H9 (cell line): ENCODE measurements around the gene MGAT5. TPM values are rescaled to one million over a fixed set of nuclear protein-coding genes. Genes with fewer than 3 reads are reported as not detected.

Experiments used
- DNase-seq: peaks from one replicate; pipeline ENCODE4 v3.0.0-alpha.2; 2017
- H2AFZ ChIP-seq: one replicate; pipeline ENCODE4 v1.6.1; 2013; ENCODE audit warnings: mild to moderate bottlenecking, low read length, control low read depth, moderate library complexity
- H2AK5ac ChIP-seq: 2 replicates; pipeline ENCODE4 v1.6.1; 2013; ENCODE audit warnings: low read length, control low read depth, mixed read lengths; ENCODE audit not compliant: insufficient read length
- H2BK120ac ChIP-seq: one replicate; pipeline ENCODE4 v1.6.1; 2013; ENCODE audit warnings: low read depth, mild to moderate bottlenecking, low read length, control low read depth, inconsistent platforms; ENCODE audit not compliant: poor library complexity, severe bottlenecking
- H2BK12ac ChIP-seq: 2 replicates; pipeline ENCODE4 v1.6.1; 2013; ENCODE audit warnings: low read length, control low read depth, mixed read lengths, low read depth; ENCODE audit not compliant: insufficient read length
- H2BK15ac ChIP-seq: 2 replicates; pipeline ENCODE4 v1.6.1; 2013; ENCODE audit warnings: low read depth, low read length, control low read depth
- H2BK20ac ChIP-seq: one replicate; pipeline ENCODE4 v1.6.1; 2013; ENCODE audit warnings: low read depth, mild to moderate bottlenecking, low read length, control low read depth, inconsistent platforms; ENCODE audit not compliant: poor library complexity, severe bottlenecking
- H2BK5ac ChIP-seq: 2 replicates; pipeline ENCODE4 v1.6.1; 2013; ENCODE audit warnings: low read length, control low read depth, mixed read lengths; ENCODE audit not compliant: insufficient read length
- H3K14ac ChIP-seq: 2 replicates; pipeline ENCODE4 v1.6.1; 2013; ENCODE audit warnings: low read length, control low read depth; ENCODE audit not compliant: insufficient read depth
- H3K18ac ChIP-seq: 2 replicates; pipeline ENCODE4 v1.6.1; 2013; ENCODE audit warnings: low read depth, mild to moderate bottlenecking, mixed read lengths, low read length, control low read depth; ENCODE audit not compliant: insufficient read length
- H3K23ac ChIP-seq: 2 replicates; pipeline ENCODE4 v1.6.1; 2013; ENCODE audit warnings: low read length, control low read depth, mixed read lengths, low read depth; ENCODE audit not compliant: insufficient read length
- H3K23me2 ChIP-seq: 2 replicates; pipeline ENCODE4 v1.6.1; 2013; ENCODE audit warnings: low read depth, mild to moderate bottlenecking, mixed read lengths, low read length, control low read depth; ENCODE audit not compliant: insufficient read length, poor library complexity, severe bottlenecking
- H3K27ac ChIP-seq: 2 replicates; pipeline ENCODE4 v1.5.1; 2013; ENCODE audit warnings: low read length, control low read depth, mixed read lengths, low read depth; ENCODE audit not compliant: insufficient read length
- H3K27me3 ChIP-seq: 2 replicates; pipeline ENCODE4 v1.6.1; 2013; ENCODE audit warnings: low read length, control low read depth, inconsistent platforms; ENCODE audit not compliant: insufficient read depth
- H3K4ac ChIP-seq: 2 replicates; pipeline ENCODE4 v1.6.1; 2013; ENCODE audit warnings: low read depth, mild to moderate bottlenecking, control low read depth, inconsistent platforms, low read length, moderate library complexity
- H3K4me1 ChIP-seq: 2 replicates; pipeline ENCODE4 v1.6.1; 2013; ENCODE audit warnings: low read length, control low read depth, inconsistent platforms; ENCODE audit not compliant: insufficient read depth
- H3K4me2 ChIP-seq: 2 replicates; pipeline ENCODE4 v1.6.1; 2013; ENCODE audit warnings: low read length, control low read depth, mixed read lengths; ENCODE audit not compliant: insufficient read length, insufficient read depth
- H3K56ac ChIP-seq: 2 replicates; pipeline ENCODE4 v1.6.1; 2013; ENCODE audit warnings: low read depth, mild to moderate bottlenecking, mixed read lengths, low read length, control low read depth; ENCODE audit not compliant: insufficient read length
- H3K79me1 ChIP-seq: 2 replicates; pipeline ENCODE4 v1.6.1; 2013; ENCODE audit warnings: low read depth, mild to moderate bottlenecking, moderate library complexity, low read length, control low read depth, inconsistent platforms; ENCODE audit not compliant: insufficient read depth, poor library complexity, severe bottlenecking
- H3K79me2 ChIP-seq: 2 replicates; pipeline ENCODE4 v1.6.1; 2013; ENCODE audit warnings: low read length, control low read depth, inconsistent platforms; ENCODE audit not compliant: insufficient read depth
- H3K9ac ChIP-seq: 2 replicates; pipeline ENCODE4 v1.6.1; 2013; ENCODE audit warnings: low read length, control low read depth, mixed read lengths; ENCODE audit not compliant: insufficient read length; ENCODE audit errors: extremely low read depth
- H3K9me3 ChIP-seq: one replicate; pipeline ENCODE4 v1.6.1; 2013; ENCODE audit warnings: low read depth, low read length, inconsistent platforms; ENCODE audit not compliant: control insufficient read depth
- H3T11ph ChIP-seq: one replicate; pipeline ENCODE4 v1.6.1; 2013; ENCODE audit warnings: mild to moderate bottlenecking, low read length, control low read depth, inconsistent platforms
- H4K20me1 ChIP-seq: one replicate; pipeline ENCODE4 v1.6.1; 2013; ENCODE audit not compliant: control insufficient read depth, insufficient read length, insufficient read depth
- H4K5ac ChIP-seq: 2 replicates; pipeline ENCODE4 v1.6.1; 2013; ENCODE audit warnings: low read depth, mild to moderate bottlenecking, mixed read lengths, low read length, control low read depth; ENCODE audit not compliant: insufficient read length
- H4K8ac ChIP-seq: replicated peaks from 2 replicates; pipeline ENCODE4 v1.6.1; 2013; ENCODE audit warnings: low read length, control low read depth, mixed read lengths, low read depth; ENCODE audit not compliant: insufficient read length
- H4K91ac ChIP-seq: 2 replicates; pipeline ENCODE4 v1.6.1; 2013; ENCODE audit warnings: low read depth, mild to moderate bottlenecking, moderate library complexity, mixed read lengths, low read length, control low read depth; ENCODE audit not compliant: insufficient read length
- H3K27ac Mint-ChIP-seq, 3 experiments: 2 replicates in 2 of 3; 3 replicates in 1 of 3; pipeline ENCODE4 v1.8.0; 2020 to 2021; ENCODE audit warnings: mixed read lengths in 3 of 3, mild to moderate bottlenecking in 1 of 3, moderate library complexity in 1 of 3
- H3K27me3 Mint-ChIP-seq: 2 replicates; pipeline ENCODE4 v1.8.0; 2021; ENCODE audit warnings: low read depth, mild to moderate bottlenecking, moderate library complexity, mixed read lengths
- H3K36me3 Mint-ChIP-seq, 3 experiments: 2 replicates in 2 of 3; 3 replicates in 1 of 3; pipeline ENCODE4 v1.8.0; 2020 to 2021; ENCODE audit warnings: low read depth in 3 of 3, mixed read lengths in 3 of 3; ENCODE audit not compliant: insufficient read depth in 1 of 3
- H3K4me1 Mint-ChIP-seq, 2 experiments: 2 replicates each; pipeline ENCODE4 v1.8.0; 2020; ENCODE audit warnings: mixed read lengths in 2 of 2
- H3K4me3 Mint-ChIP-seq, 2 experiments: 2 replicates in 1 of 2; 3 replicates in 1 of 2; pipeline ENCODE4 v1.8.0; 2020 to 2021; ENCODE audit warnings: mild to moderate bottlenecking in 2 of 2, mixed read lengths in 2 of 2, moderate library complexity in 1 of 2
- H3K9me3 Mint-ChIP-seq, 2 experiments: 2 replicates in 1 of 2; 3 replicates in 1 of 2; pipeline ENCODE4 v1.8.0; 2020; ENCODE audit warnings: mild to moderate bottlenecking in 2 of 2, mixed read lengths in 2 of 2, moderate library complexity in 1 of 2
- CTCF ChIP-seq: fragments of 200-600 bp; sonication (generic); conservative IDR thresholded peaks from 3 replicates; pipeline ENCODE4 v1.8.0; 2021; ENCODE audit warnings: antibody characterized with exemption, mild to moderate bottlenecking
- WGBS: extraction: QIAGEN DNeasy Blood & Tissue Kit; methylation state at CpG from one replicate; pipeline ENCODE4 v1.1.7; 2013; ENCODE audit warnings: missing lambda C conversion rate, low lambda C conversion rate, mixed read lengths; ENCODE audit not compliant: insufficient read length; ENCODE audit errors: extremely low coverage; 5-methylcytosine and 5-hydroxymethylcytosine counted together
- total RNA-seq: library from RNA; stranded (reverse); gene quantifications from 2 replicates; pipeline ENCODE4 v1.2.1, GENCODE V29; 2021

MGAT5 gene
- total RNA-seq, 1 experiment from 2014 or later, result 25.7 TPM

GRCh38 chr2:134379293-134379692, 125.4 kb downstream of the MGAT5 start:
- no peak overlapping the region for H2BK15ac ChIP-seq
- H3K56ac ChIP-seq, result no peak overlapping the region
- WGBS, result no CpG with 5 or more reads among the region's 6 CpGs
- H3T11ph ChIP-seq, result no peak overlapping the region
- no peak for TF ChIP-seq CTCF
- no peak overlapping the region for H2BK5ac ChIP-seq
- no peak overlapping the region for H3K4ac ChIP-seq
- H3K27ac ChIP-seq, result no peak overlapping the region
- no peak overlapping the region for H3K9ac ChIP-seq
- H3K23ac ChIP-seq, result no peak overlapping the region
- H2BK20ac ChIP-seq, result no peak overlapping the region
- no peak overlapping the region for H2BK12ac ChIP-seq
- H3K18ac ChIP-seq, result no peak overlapping the region
- Mint-ChIP-seq H3K4me3 (no peak overlapping the region), H3K36me3 (peaks cover 0 to 6% (median 0%) of the 10 kb centered on the region in 3 experiments; a peak in 2 of 7 replicates), H3K27ac (peak overlapping the region in 2 of 3 experiments; percentile 49 to 56; a peak in 3 of 7 replicates), H3K27me3 (no peaks in the 10 kb centered on the region), H3K4me1 (no peaks in the 10 kb centered on the region), H3K9me3 (no peaks in the 10 kb centered on the region)
- no peak overlapping the region for H2AFZ ChIP-seq
- no peaks in the 10 kb centered on the region for H3K4me1 ChIP-seq
- no peak for DNase-seq
- no peaks in the 10 kb centered on the region for H3K23me2 ChIP-seq
- no peak overlapping the region for H2BK120ac ChIP-seq
- no peak overlapping the region for H2AK5ac ChIP-seq
- H3K9me3 ChIP-seq, result no peaks in the 10 kb centered on the region
- no peak overlapping the region for H3K4me2 ChIP-seq
- H3K79me1 ChIP-seq, result no peaks in the 10 kb centered on the region
- no peak overlapping the region for H4K91ac ChIP-seq
- no peaks in the 10 kb centered on the region for H4K20me1 ChIP-seq
- no peaks in the 10 kb centered on the region for H3K27me3 ChIP-seq
- H3K79me2 ChIP-seq, result no peaks in the 10 kb centered on the region
- no peak overlapping the region for H4K5ac ChIP-seq
- H4K8ac ChIP-seq, result no peak overlapping the region
- H3K14ac ChIP-seq, result no peak overlapping the region
